DOHH2 (cell line): ENCODE results near the gene MRPL47.

ENCODE experiments used
- H3F3A ChIP-seq: fragments of 200-600 bp; sonication (generic), shearing (Covaris generic); 2 replicates; pipeline ENCODE4 v1.6.0; 2016; ENCODE audit warnings: antibody characterized with exemption, mild to moderate bottlenecking; ENCODE audit not compliant: control insufficient read depth, insufficient read depth
- H3K27ac ChIP-seq: fragments of 200-600 bp; sonication (generic); 2 replicates; pipeline ENCODE4 v1.5.1; 2014; ENCODE audit warnings: low read depth, mild to moderate bottlenecking, low read length, moderate library complexity
- H3K27me3 ChIP-seq: fragments of 200-600 bp; sonication (generic); 2 replicates; pipeline ENCODE4 v1.6.1; 2014; ENCODE audit warnings: mild to moderate bottlenecking, low read length, mixed read lengths; ENCODE audit not compliant: control insufficient read depth
- H3K36me3 ChIP-seq: fragments of 200-600 bp; sonication (generic); 2 replicates; pipeline ENCODE4 v1.6.1; 2014; ENCODE audit warnings: mild to moderate bottlenecking, low read length, moderate library complexity, mixed read lengths; ENCODE audit not compliant: control insufficient read depth
- H3K4me1 ChIP-seq: fragments of 200-600 bp; sonication (generic); 2 replicates; pipeline ENCODE4 v1.6.1; 2014; ENCODE audit warnings: mild to moderate bottlenecking, low read length, mixed read lengths; ENCODE audit not compliant: control insufficient read depth
- H3K4me2 ChIP-seq: fragments of 200-600 bp; sonication (generic); 2 replicates; pipeline ENCODE4 v1.6.0; 2014; ENCODE audit warnings: mild to moderate bottlenecking, low read length, moderate library complexity
- H3K4me3 ChIP-seq: fragments of 200-600 bp; sonication (generic); 2 replicates; pipeline ENCODE4 v1.5.1; 2014; ENCODE audit warnings: mild to moderate bottlenecking, low read length, mixed read lengths
- H3K79me2 ChIP-seq: fragments of 200-600 bp; sonication (generic); 2 replicates; pipeline ENCODE4 v1.6.1; 2014; ENCODE audit warnings: mild to moderate bottlenecking, low read length, mixed read lengths; ENCODE audit not compliant: control insufficient read depth
- H3K9me2 ChIP-seq: fragments of 200-600 bp; sonication (generic); replicated peaks from 2 replicates; pipeline ENCODE4 v1.6.1; 2014; ENCODE audit warnings: mild to moderate bottlenecking, low read length, mixed read lengths; ENCODE audit not compliant: control insufficient read depth
- H3K9me3 ChIP-seq: fragments of 200-600 bp; sonication (generic); 2 replicates; pipeline ENCODE4 v1.6.1; 2014; ENCODE audit warnings: antibody characterized with exemption, low read length, mixed read lengths; ENCODE audit not compliant: control insufficient read depth, insufficient read depth
- H4K20me1 ChIP-seq: fragments of 200-600 bp; sonication (generic); 2 replicates; pipeline ENCODE4 v1.6.0; 2014; ENCODE audit warnings: low read depth, mild to moderate bottlenecking, antibody characterized with exemption, low read length, moderate library complexity; ENCODE audit not compliant: control insufficient read depth, insufficient read depth
- CTCF ChIP-seq: fragments of 200-600 bp; sonication (generic); IDR thresholded peaks from one replicate; pipeline ENCODE4 v1.5.1; 2014; ENCODE audit warnings: antibody characterized with exemption, mild to moderate bottlenecking, low read depth, low read length; ENCODE audit not compliant: poor library complexity, severe bottlenecking
- EZH2phosphoT487 ChIP-seq: fragments of 200-600 bp; sonication (generic); IDR thresholded peaks from 2 replicates; pipeline ENCODE4 v1.6.1; 2017; ENCODE audit warnings: borderline replicate concordance, mild to moderate bottlenecking, antibody characterized with exemption, low read length, moderate library complexity, mixed read lengths

MRPL47 gene

GRCh38 chr3:179542375-179542774 lies 62.1 kb downstream of the MRPL47 start:
- Histone ChIP-seq H3F3A (no peaks in the 10 kb centered on the region), H3K9me2 (no peaks in the 10 kb centered on the region)

GRCh38 chr3:179541596-179541995 lies 62.8 kb downstream of the MRPL47 start:
- no peak overlapping the region for H3K27ac ChIP-seq
- no peaks in the 10 kb centered on the region for H3K79me2 ChIP-seq
- H3K27me3 ChIP-seq: no peaks in the 10 kb centered on the region
- no peaks in the 10 kb centered on the region for H3K9me3 ChIP-seq
- H3K4me2 ChIP-seq: no peak overlapping the region
- TF ChIP-seq CTCF (no peak), EZH2phosphoT487 (no peak)
- no peak overlapping the region for H3K4me3 ChIP-seq
- H3K36me3 ChIP-seq: no peaks in the 10 kb centered on the region
- no peaks in the 10 kb centered on the region for H3K9me2 ChIP-seq
- H4K20me1 ChIP-seq: no peaks in the 10 kb centered on the region
- no peaks in the 10 kb centered on the region for H3K4me1 ChIP-seq
- no peaks in the 10 kb centered on the region for H3F3A ChIP-seq

More at GRCh38 chr3:179542375-179542774, 62.1 kb downstream of the MRPL47 start:
- H3K27me3 ChIP-seq: no peaks in the 10 kb centered on the region
- TF ChIP-seq EZH2phosphoT487: no peak
- no peak for TF ChIP-seq CTCF
- H3K36me3 ChIP-seq: no peaks in the 10 kb centered on the region
- H3K4me3 ChIP-seq: no peak overlapping the region
- H4K20me1 ChIP-seq: no peaks in the 10 kb centered on the region
- no peaks in the 10 kb centered on the region for H3K79me2 ChIP-seq
- no peak overlapping the region for H3K27ac ChIP-seq
- no peak overlapping the region for H3K4me2 ChIP-seq
- no peaks in the 10 kb centered on the region for H3K4me1 ChIP-seq
- no peaks in the 10 kb centered on the region for H3K9me3 ChIP-seq

- no peak for TF ChIP-seq EZH2phosphoT487
- no peak for TF ChIP-seq CTCF
- Histone ChIP-seq H4K20me1 (no peaks in the 10 kb centered on the region), H3K27ac (no peak overlapping the region), H3K4me3 (no peak overlapping the region), H3K9me2 (no peaks in the 10 kb centered on the region), H3K4me2 (no peak overlapping the region), H3K9me3 (no peaks in the 10 kb centered on the region), H3F3A (no peaks in the 10 kb centered on the region), H3K79me2 (no peaks in the 10 kb centered on the region), H3K27me3 (no peaks in the 10 kb centered on the region), H3K4me1 (no peaks in the 10 kb centered on the region), H3K36me3 (no peaks in the 10 kb centered on the region)
Measured at GRCh38 chr3:179541094-179541493, 63.3 kb downstream of the MRPL47 start.
